Parathyroid adenoma (tissue), 2 donors: ENCODE results near the gene MAN1A2.

ENCODE experiments used
- H2AFZ ChIP-seq: fragments of 300-600 bp; sonication (generic); one replicate; pipeline ENCODE4 v1.7.0; 2017; ENCODE audit warnings: antibody characterized with exemption, mild to moderate bottlenecking
- H3K27ac ChIP-seq: fragments of 300-600 bp; sonication (generic); one replicate; pipeline ENCODE4 v1.7.0; 2017
- H3K27me3 ChIP-seq: fragments of 300-600 bp; sonication (generic); one replicate; pipeline ENCODE4 v1.7.0; 2017; ENCODE audit warnings: low read length; ENCODE audit not compliant: control insufficient read depth, insufficient read depth
- H3K36me3 ChIP-seq: fragments of 300-600 bp; sonication (generic); one replicate; pipeline ENCODE4 v1.7.0; 2017; ENCODE audit warnings: low read length; ENCODE audit not compliant: control insufficient read depth, insufficient read depth
- H3K4me1 ChIP-seq: fragments of 300-600 bp; sonication (generic); one replicate; pipeline ENCODE4 v1.7.0; 2017; ENCODE audit warnings: control low read depth
- H3K4me2 ChIP-seq: fragments of 300-600 bp; sonication (generic); one replicate; pipeline ENCODE4 v1.7.0; 2017; ENCODE audit warnings: low read length
- H3K4me3 ChIP-seq: fragments of 300-600 bp; sonication (generic); one replicate; pipeline ENCODE4 v1.7.0; 2017; ENCODE audit warnings: low read depth, low read length
- H3K79me2 ChIP-seq: fragments of 300-600 bp; sonication (generic); one replicate; pipeline ENCODE4 v1.7.0; 2017; ENCODE audit warnings: control low read depth
- H3K9ac ChIP-seq: fragments of 300-600 bp; sonication (generic); one replicate; pipeline ENCODE4 v1.7.0; 2017; ENCODE audit warnings: mild to moderate bottlenecking
- H3K9me3 ChIP-seq: fragments of 300-600 bp; sonication (generic); one replicate; pipeline ENCODE4 v1.7.0; 2017; ENCODE audit warnings: low read length; ENCODE audit not compliant: control insufficient read depth
- TF ChIP-seq, protein P1 (sequence below): fragments of 300-600 bp; sonication (generic); IDR thresholded peaks from one replicate; pipeline ENCODE4 v1.7.0; 2017; ENCODE audit warnings: antibody characterized with exemption, mild to moderate bottlenecking
- donor health status: primary hyperparathyroidism.

MAN1A2 gene

DNA sequence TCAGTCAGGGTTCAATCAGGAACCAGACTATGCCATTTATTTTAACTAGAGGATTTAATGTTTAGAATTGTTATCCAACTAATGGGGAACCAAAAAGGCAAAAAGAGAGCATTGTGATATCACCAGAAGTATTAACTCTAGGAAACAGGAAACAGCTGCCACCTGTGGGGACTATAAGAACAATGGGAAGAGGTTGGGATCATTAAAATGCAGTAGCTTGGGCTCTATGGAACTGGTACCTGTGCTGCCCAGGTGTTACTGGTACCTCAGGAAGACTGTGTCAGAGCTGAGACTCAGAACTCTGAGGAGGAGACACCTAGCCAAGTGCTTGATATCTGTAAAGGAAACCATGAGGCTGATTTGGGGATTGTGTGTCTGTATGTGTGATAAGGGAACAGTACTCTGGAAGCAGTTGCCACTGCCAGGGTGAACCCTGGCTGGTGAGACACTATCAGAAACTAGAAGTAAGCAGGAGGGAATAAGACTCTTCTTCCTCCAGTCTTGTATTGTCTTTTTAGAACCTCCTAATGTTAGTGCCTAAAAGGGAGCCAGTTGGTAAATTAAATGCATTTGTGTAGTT lies 49.4 kb downstream of the MAN1A2 start:
- Histone ChIP-seq H3K27ac (no peak overlapping the region), H2AFZ (no peak overlapping the region)

GRCh38 chr1:117425050-117425734 lies 57.9 kb downstream of the MAN1A2 start:
- Histone ChIP-seq H3K27ac (no peak overlapping the region), H3K4me1 (no peaks in the 10 kb centered on the region), H3K9ac (no peak overlapping the region), H3K36me3 (no peaks in the 10 kb centered on the region), H3K4me2 (no peak overlapping the region), H3K9me3 (no peaks in the 10 kb centered on the region), H3K4me3 (no peak overlapping the region), H2AFZ (no peak overlapping the region), H3K27me3 (no peaks in the 10 kb centered on the region), H3K79me2 (no peaks in the 10 kb centered on the region)
- TF ChIP-seq, protein P1, sequence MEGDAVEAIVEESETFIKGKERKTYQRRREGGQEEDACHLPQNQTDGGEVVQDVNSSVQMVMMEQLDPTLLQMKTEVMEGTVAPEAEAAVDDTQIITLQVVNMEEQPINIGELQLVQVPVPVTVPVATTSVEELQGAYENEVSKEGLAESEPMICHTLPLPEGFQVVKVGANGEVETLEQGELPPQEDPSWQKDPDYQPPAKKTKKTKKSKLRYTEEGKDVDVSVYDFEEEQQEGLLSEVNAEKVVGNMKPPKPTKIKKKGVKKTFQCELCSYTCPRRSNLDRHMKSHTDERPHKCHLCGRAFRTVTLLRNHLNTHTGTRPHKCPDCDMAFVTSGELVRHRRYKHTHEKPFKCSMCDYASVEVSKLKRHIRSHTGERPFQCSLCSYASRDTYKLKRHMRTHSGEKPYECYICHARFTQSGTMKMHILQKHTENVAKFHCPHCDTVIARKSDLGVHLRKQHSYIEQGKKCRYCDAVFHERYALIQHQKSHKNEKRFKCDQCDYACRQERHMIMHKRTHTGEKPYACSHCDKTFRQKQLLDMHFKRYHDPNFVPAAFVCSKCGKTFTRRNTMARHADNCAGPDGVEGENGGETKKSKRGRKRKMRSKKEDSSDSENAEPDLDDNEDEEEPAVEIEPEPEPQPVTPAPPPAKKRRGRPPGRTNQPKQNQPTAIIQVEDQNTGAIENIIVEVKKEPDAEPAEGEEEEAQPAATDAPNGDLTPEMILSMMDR, result no peak

More for the DNA sequence above, 49.4 kb downstream of the MAN1A2 start:
- no peaks in the 10 kb centered on the region for H3K36me3 ChIP-seq
- no peak overlapping the region for H3K9ac ChIP-seq
- no peak overlapping the region for H3K4me3 ChIP-seq
- TF ChIP-seq, protein P1, result no peak
- no peak overlapping the region for H3K4me2 ChIP-seq
- H3K9me3 ChIP-seq, result no peaks in the 10 kb centered on the region
- H3K27me3 ChIP-seq, result no peaks in the 10 kb centered on the region
- no peaks in the 10 kb centered on the region for H3K4me1 ChIP-seq
- no peaks in the 10 kb centered on the region for H3K79me2 ChIP-seq

DNA sequence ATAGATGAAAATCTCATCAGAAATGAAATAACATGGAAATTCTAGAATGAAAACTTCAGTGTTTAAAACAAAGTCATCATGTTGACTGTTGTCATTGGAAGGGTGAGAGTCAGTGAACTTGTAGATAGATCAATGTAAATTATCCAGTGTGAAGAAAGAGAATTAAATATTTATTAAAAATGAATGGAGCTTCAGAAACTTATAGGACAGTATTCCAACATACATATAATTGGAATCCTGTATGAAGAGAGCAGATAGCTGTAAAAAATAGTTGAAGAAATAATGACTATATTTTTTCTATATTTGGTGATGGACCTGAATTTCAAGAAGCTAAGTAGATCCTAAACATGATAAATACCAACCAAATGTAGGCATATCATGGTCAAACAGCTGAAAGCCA lies 60.0 kb downstream of the MAN1A2 start:
- Histone ChIP-seq H2AFZ (no peak overlapping the region), H3K27me3 (no peaks in the 10 kb centered on the region), H3K36me3 (no peaks in the 10 kb centered on the region), H3K4me2 (no peak overlapping the region), H3K4me1 (no peaks in the 10 kb centered on the region), H3K79me2 (no peaks in the 10 kb centered on the region), H3K4me3 (no peak overlapping the region), H3K9ac (no peak overlapping the region), H3K9me3 (no peaks in the 10 kb centered on the region), H3K27ac (no peak overlapping the region)
- TF ChIP-seq, protein P1, result no peak

GRCh38 chr1:117433943-117434342 lies 66.7 kb downstream of the MAN1A2 start:
- Histone ChIP-seq H3K4me1 (no peaks in the 10 kb centered on the region), H3K36me3 (no peaks in the 10 kb centered on the region), H3K9ac (no peak overlapping the region)

More at GRCh38 chr1:117433943-117434342, 66.7 kb downstream of the MAN1A2 start:
- Histone ChIP-seq H3K27ac (no peak overlapping the region), H2AFZ (no peak overlapping the region), H3K4me3 (no peak overlapping the region), H3K9me3 (no peaks in the 10 kb centered on the region), H3K27me3 (no peaks in the 10 kb centered on the region), H3K79me2 (peaks cover 3% of the 10 kb centered on the region), H3K4me2 (no peak overlapping the region)
- TF ChIP-seq, protein P1, result no peak
